HL-60 (cell line): ENCODE results near the gene H1-8.

Experiments
- DNase-seq, 2 experiments: peaks; one replicate each; pipeline ENCODE4 v3.0.0-alpha.2; 2010 to 2020; ENCODE audit warnings: low read depth in 1 of 2, low spot score in 1 of 2
- H3K27ac ChIP-seq: fragments of 250-450 bp; sonication (Bioruptor Pico); replicated peaks from 2 replicates; pipeline ENCODE4 v1.5.1; 2020; ENCODE audit warnings: mild to moderate bottlenecking, moderate library complexity
- H3K27me3 ChIP-seq: fragments of 250-450 bp; sonication (Bioruptor Pico); 2 replicates; pipeline ENCODE4 v1.5.1; 2021; ENCODE audit warnings: mild to moderate bottlenecking, moderate library complexity; ENCODE audit not compliant: insufficient read depth, poor library complexity, severe bottlenecking
- H3K4me3 ChIP-seq: replicated peaks from 2 replicates; pipeline ENCODE4 v1.5.1; 2011; ENCODE audit warnings: mild to moderate bottlenecking, control low read depth, low read length; ENCODE audit not compliant: insufficient read depth
- GABPA ChIP-seq: IDR thresholded peaks from 2 replicates; pipeline ENCODE4 v1.6.1; 2012; ENCODE audit warnings: low read depth
- POLR2AphosphoS5 ChIP-seq: IDR thresholded peaks from 2 replicates; pipeline ENCODE4 v1.6.1; 2012; ENCODE audit warnings: low read depth
- SPI1 ChIP-seq: IDR thresholded peaks from 2 replicates; pipeline ENCODE4 v1.6.1; 2012; ENCODE audit warnings: low read depth, mild to moderate bottlenecking, borderline replicate concordance
- TF ChIP-seq, protein P1 (sequence below): IDR thresholded peaks from 2 replicates; pipeline ENCODE4 v1.6.1; 2012; ENCODE audit warnings: low read depth; ENCODE audit not compliant: insufficient replicate concordance
- TF ChIP-seq, protein P2 (sequence below): IDR thresholded peaks from one replicate; pipeline ENCODE4 v1.5.1; 2011; ENCODE audit warnings: low read length, control low read depth, inconsistent platforms; ENCODE audit not compliant: insufficient read depth

Gene H1-8

DNA sequence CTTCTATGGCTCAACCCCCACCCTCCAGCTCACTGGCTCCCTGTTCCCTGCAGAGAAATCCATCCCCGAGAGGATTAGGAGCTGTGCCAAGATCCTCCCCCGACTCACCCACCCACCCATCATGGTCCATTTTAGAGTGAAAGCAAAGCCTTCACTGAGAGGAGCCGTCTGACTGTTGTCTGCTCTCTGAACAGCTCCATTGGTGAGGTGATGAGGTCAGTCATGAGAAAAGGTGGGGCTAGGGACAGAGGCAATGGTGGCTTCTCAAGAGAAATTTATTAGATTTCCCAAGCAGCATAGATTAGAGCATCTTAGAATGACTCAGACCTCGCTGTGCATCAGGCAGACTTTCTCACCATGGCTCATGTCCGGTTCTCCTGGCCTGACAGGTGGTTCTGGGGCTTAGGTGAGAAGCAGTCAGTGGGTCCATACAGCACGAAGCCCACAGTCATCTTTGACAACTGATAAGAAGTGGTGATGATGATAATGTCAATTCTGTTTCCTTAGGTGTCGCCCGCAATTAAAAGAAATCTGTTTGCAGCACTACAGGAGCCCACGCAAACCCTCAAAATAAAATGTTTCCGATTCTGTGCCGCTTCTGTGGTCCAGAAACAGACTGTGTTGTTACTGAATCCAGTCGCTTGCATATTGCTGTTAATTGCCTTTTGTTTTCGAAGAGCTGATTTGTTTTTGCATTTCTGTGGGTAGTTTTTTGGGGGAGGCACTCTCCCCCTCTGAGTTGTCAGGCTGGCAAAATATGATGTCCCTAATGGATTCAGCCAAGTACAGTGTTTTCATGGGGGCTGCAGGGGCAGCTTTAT is 39.3 kb upstream of the H1-8 start:
- no peak for TF ChIP-seq SPI1
- TF ChIP-seq, protein P1, sequence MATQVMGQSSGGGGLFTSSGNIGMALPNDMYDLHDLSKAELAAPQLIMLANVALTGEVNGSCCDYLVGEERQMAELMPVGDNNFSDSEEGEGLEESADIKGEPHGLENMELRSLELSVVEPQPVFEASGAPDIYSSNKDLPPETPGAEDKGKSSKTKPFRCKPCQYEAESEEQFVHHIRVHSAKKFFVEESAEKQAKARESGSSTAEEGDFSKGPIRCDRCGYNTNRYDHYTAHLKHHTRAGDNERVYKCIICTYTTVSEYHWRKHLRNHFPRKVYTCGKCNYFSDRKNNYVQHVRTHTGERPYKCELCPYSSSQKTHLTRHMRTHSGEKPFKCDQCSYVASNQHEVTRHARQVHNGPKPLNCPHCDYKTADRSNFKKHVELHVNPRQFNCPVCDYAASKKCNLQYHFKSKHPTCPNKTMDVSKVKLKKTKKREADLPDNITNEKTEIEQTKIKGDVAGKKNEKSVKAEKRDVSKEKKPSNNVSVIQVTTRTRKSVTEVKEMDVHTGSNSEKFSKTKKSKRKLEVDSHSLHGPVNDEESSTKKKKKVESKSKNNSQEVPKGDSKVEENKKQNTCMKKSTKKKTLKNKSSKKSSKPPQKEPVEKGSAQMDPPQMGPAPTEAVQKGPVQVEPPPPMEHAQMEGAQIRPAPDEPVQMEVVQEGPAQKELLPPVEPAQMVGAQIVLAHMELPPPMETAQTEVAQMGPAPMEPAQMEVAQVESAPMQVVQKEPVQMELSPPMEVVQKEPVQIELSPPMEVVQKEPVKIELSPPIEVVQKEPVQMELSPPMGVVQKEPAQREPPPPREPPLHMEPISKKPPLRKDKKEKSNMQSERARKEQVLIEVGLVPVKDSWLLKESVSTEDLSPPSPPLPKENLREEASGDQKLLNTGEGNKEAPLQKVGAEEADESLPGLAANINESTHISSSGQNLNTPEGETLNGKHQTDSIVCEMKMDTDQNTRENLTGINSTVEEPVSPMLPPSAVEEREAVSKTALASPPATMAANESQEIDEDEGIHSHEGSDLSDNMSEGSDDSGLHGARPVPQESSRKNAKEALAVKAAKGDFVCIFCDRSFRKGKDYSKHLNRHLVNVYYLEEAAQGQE, result no peak
- TF ChIP-seq, protein P2, sequence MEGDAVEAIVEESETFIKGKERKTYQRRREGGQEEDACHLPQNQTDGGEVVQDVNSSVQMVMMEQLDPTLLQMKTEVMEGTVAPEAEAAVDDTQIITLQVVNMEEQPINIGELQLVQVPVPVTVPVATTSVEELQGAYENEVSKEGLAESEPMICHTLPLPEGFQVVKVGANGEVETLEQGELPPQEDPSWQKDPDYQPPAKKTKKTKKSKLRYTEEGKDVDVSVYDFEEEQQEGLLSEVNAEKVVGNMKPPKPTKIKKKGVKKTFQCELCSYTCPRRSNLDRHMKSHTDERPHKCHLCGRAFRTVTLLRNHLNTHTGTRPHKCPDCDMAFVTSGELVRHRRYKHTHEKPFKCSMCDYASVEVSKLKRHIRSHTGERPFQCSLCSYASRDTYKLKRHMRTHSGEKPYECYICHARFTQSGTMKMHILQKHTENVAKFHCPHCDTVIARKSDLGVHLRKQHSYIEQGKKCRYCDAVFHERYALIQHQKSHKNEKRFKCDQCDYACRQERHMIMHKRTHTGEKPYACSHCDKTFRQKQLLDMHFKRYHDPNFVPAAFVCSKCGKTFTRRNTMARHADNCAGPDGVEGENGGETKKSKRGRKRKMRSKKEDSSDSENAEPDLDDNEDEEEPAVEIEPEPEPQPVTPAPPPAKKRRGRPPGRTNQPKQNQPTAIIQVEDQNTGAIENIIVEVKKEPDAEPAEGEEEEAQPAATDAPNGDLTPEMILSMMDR, result no peak
- no peak for TF ChIP-seq POLR2AphosphoS5
- TF ChIP-seq GABPA, result no peak
- no peak overlapping the region for H3K27ac ChIP-seq
- H3K27me3 ChIP-seq, result no peaks in the 10 kb centered on the region
- no peak for DNase-seq
- no peak overlapping the region for H3K4me3 ChIP-seq

DNA sequence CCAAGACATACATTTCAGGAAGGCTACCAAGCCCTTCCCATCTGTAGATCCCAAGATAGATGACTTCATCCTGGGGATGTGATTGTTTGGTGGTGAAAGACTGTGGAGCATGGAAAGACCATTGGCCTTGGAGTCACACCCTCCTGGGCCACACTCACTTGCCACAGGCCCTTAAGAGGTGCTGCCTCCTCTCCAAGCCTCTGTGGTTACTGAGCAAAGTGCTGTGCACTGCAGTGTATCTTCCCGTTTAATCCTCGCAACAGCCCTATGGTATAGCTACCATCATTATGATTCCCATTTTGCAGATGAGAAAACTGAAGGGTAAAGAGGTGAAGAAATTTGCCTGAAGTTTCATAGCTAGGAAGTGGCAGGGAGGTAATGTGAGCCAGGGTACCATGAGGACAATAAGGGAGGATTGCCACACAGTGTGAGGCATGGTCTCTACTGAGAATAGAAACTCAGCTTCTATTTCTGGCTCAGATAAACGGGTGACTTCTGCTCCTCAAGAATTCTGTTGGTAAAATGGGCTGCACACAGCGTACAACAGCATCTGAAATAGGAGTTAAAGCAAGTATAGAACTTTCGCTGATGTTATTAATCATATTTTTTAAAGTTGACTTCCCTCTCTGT is 38.4 kb upstream of the H1-8 start:
- TF ChIP-seq, protein P1, result no peak
- TF ChIP-seq, protein P2, result no peak
- TF ChIP-seq SPI1 (no peak), POLR2AphosphoS5 (no peak), GABPA (no peak)
- H3K27me3 ChIP-seq, result no peaks in the 10 kb centered on the region
- H3K4me3 ChIP-seq, result no peak overlapping the region
- no peak overlapping the region for H3K27ac ChIP-seq
- DNase-seq, result no peak

DNA sequence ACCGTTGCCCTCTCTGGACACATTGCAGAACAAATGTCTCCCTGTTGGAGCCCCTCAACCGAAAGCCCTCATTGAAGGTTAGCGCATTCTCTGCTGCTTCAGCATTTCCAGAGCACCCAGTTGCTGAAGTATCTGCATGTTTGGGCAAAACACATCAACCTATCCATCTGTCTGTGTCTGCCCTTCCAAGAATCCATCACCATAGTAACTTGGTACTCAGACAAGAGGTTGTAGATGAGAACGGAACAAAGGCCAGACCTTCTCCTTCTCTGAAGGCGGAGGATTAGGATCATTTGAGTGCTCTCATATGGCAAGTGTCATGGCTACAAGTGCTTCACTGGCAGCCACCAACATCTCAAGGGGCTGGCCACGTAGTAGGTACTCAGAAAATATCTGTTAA is 37.6 kb upstream of the H1-8 start:
- H3K4me3 ChIP-seq, result no peak overlapping the region
- no peak for TF ChIP-seq GABPA
- no peak for TF ChIP-seq SPI1
- TF ChIP-seq, protein P2, result no peak
- no peak for TF ChIP-seq POLR2AphosphoS5
- TF ChIP-seq, protein P1, result no peak
- no peak for DNase-seq
- H3K27ac ChIP-seq, result no peak overlapping the region
- H3K27me3 ChIP-seq, result no peaks in the 10 kb centered on the region
